Astrocyte (in vitro differentiated cells and primary cell): ENCODE measurements around the gene EID3. TPM values are rescaled to one million over a fixed set of nuclear protein-coding genes. Genes with fewer than 3 reads are reported as not detected.

Experiments used
- DNase-seq: peaks from one replicate; pipeline ENCODE4 v3.0.0-alpha.2; 2010; ENCODE audit warnings: low read depth
- FAIRE-seq: peaks from 2 replicates; lab custom pipeline; 2011; peaks lifted over from hg19 to GRCh38; lab: Jason Lieb, UNC
- H2AFZ ChIP-seq: 2 replicates; pipeline ENCODE4 v1.6.0; 2012; ENCODE audit warnings: low read depth, low read length, inconsistent platforms
- H3K27ac ChIP-seq: 2 replicates; pipeline ENCODE4 v1.5.1; 2011; ENCODE audit warnings: low read depth, low read length, inconsistent platforms
- H3K27me3 ChIP-seq: 2 replicates; pipeline ENCODE4 v1.6.0; 2011; ENCODE audit warnings: low read length, inconsistent platforms; ENCODE audit not compliant: insufficient read depth
- H3K36me3 ChIP-seq: 2 replicates; pipeline ENCODE4 v1.5.1; 2011; ENCODE audit warnings: low read length, inconsistent platforms; ENCODE audit not compliant: insufficient read depth
- H3K4me1 ChIP-seq: 2 replicates; pipeline ENCODE4 v1.5.1; 2011; ENCODE audit warnings: low read length, inconsistent platforms; ENCODE audit not compliant: insufficient read depth
- H3K4me2 ChIP-seq: 2 replicates; pipeline ENCODE4 v1.6.0; 2012; ENCODE audit warnings: low read length, inconsistent platforms
- H3K4me3 ChIP-seq: 2 replicates; pipeline ENCODE4 v1.5.1; 2011; ENCODE audit warnings: low read depth, mild to moderate bottlenecking, low read length, inconsistent platforms; ENCODE audit not compliant: insufficient read depth
- H3K79me2 ChIP-seq: 2 replicates; pipeline ENCODE4 v1.6.0; 2012; ENCODE audit warnings: mild to moderate bottlenecking, low read length, inconsistent platforms; ENCODE audit not compliant: insufficient read depth
- H3K9ac ChIP-seq: 2 replicates; pipeline ENCODE4 v1.6.0; 2012; ENCODE audit warnings: mild to moderate bottlenecking, low read length, inconsistent platforms
- H3K9me3 ChIP-seq: 2 replicates; pipeline ENCODE4 v1.5.1; 2012; ENCODE audit warnings: low read depth, mild to moderate bottlenecking, low read length, inconsistent platforms; ENCODE audit not compliant: insufficient read depth
- H4K20me1 ChIP-seq: 2 replicates; pipeline ENCODE4 v1.6.0; 2012; ENCODE audit warnings: low read length, inconsistent platforms; ENCODE audit not compliant: insufficient read depth
- H3K27ac Mint-ChIP-seq: one replicate; pipeline ENCODE4 v1.8.0; 2021; ENCODE audit warnings: mild to moderate bottlenecking, mixed read lengths; ENCODE audit not compliant: unreplicated experiment
- H3K27me3 Mint-ChIP-seq: one replicate; pipeline ENCODE4 v1.8.0; 2021; ENCODE audit warnings: low read depth, mixed read lengths; ENCODE audit not compliant: unreplicated experiment
- H3K36me3 Mint-ChIP-seq: one replicate; pipeline ENCODE4 v1.8.0; 2021; ENCODE audit warnings: low read depth, mixed read lengths; ENCODE audit not compliant: unreplicated experiment
- H3K4me1 Mint-ChIP-seq: one replicate; pipeline ENCODE4 v1.8.0; 2021; ENCODE audit warnings: low read depth, mixed read lengths; ENCODE audit not compliant: unreplicated experiment
- H3K4me3 Mint-ChIP-seq: one replicate; pipeline ENCODE4 v1.8.0; 2021; ENCODE audit warnings: mild to moderate bottlenecking, moderate library complexity, mixed read lengths; ENCODE audit not compliant: unreplicated experiment
- H3K9me3 Mint-ChIP-seq: one replicate; pipeline ENCODE4 v1.8.0; 2021; ENCODE audit warnings: mild to moderate bottlenecking, mixed read lengths; ENCODE audit not compliant: unreplicated experiment
- CTCF ChIP-seq: IDR thresholded peaks from 2 replicates; pipeline ENCODE4 v1.5.1; 2011; ENCODE audit warnings: low read depth, mild to moderate bottlenecking, inconsistent platforms, low read length, moderate library complexity; ENCODE audit not compliant: insufficient read depth
- EZH2 ChIP-seq: IDR thresholded peaks from 2 replicates; pipeline ENCODE4 v1.6.1; 2012; ENCODE audit warnings: mild to moderate bottlenecking, low read length, inconsistent platforms; ENCODE audit not compliant: insufficient read depth
- total RNA-seq: library from RNA; stranded (reverse); gene quantifications from 2 replicates; pipeline ENCODE4 v1.2.1, GENCODE V29; 2021

EID3 gene
- total RNA-seq, 1 donor from 2014 or later: 1.9 TPM

DNA sequence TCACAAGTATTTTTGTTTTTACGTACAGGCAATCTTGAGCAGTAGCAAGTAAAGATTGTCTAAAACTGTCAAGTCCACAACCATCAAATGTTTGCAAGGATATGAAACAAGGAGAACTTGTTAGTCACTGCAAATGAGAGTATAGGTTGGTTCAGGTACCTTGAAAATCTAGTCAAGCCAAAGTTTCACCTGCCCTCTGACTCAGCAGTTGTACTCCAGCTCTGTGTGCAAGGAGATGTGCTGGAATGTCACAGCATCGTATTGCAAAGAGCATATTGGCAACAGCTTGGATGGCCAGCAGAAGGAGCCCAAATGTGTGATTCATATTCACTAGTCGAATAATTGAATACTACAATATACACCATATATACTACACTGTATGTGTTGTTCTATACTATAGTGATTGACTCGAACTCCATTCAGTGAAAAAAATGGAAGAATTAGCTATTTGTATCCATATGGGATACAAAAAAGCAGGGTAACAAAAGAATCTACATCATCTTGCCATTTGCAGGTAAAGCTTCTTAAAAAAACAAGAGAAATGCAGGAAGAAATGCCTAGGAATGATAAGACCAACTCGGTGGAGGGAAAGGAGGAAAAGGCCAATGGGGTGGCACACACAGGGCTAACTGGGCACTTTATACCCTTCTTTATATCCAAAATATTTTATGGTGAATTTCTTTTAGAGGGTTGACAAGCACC lies 44.0 kb downstream of the EID3 start:
- Mint-ChIP-seq H3K9me3 (no peaks in the 10 kb centered on the region), H3K4me1 (peaks cover 22% of the 10 kb centered on the region), H3K4me3 (no peak overlapping the region), H3K27ac (no peak overlapping the region), H3K27me3 (no peaks in the 10 kb centered on the region), H3K36me3 (peaks cover 19% of the 10 kb centered on the region)
- no peaks in the 10 kb centered on the region for H3K9me3 ChIP-seq
- H3K27me3 ChIP-seq: no peaks in the 10 kb centered on the region
- H4K20me1 ChIP-seq: peaks cover 83% of the 10 kb centered on the region
- no peak overlapping the region for H3K27ac ChIP-seq
- H3K36me3 ChIP-seq: peaks cover 62% of the 10 kb centered on the region
- no peak overlapping the region for H3K9ac ChIP-seq
- H3K4me1 ChIP-seq: no peaks in the 10 kb centered on the region
- no peak overlapping the region for H3K4me2 ChIP-seq
- FAIRE-seq (no peak), DNase-seq (no peak)
- no peak overlapping the region for H3K4me3 ChIP-seq
- H3K79me2 ChIP-seq: peaks cover 49% of the 10 kb centered on the region
- H2AFZ ChIP-seq: no peak overlapping the region
- TF ChIP-seq EZH2: no peak
- no peak for TF ChIP-seq CTCF

- Mint-ChIP-seq H3K36me3 (peaks cover 15% of the 10 kb centered on the region), H3K4me3 (no peak overlapping the region), H3K27ac (no peak overlapping the region), H3K4me1 (peaks cover 22% of the 10 kb centered on the region), H3K9me3 (no peaks in the 10 kb centered on the region), H3K27me3 (no peaks in the 10 kb centered on the region)
- DNase-seq: no peak
- Histone ChIP-seq H3K4me1 (no peaks in the 10 kb centered on the region), H3K4me2 (no peak overlapping the region), H4K20me1 (peaks cover 79% of the 10 kb centered on the region), H3K79me2 (peaks cover 41% of the 10 kb centered on the region), H3K4me3 (no peak overlapping the region), H3K27ac (no peak overlapping the region), H3K9ac (no peak overlapping the region), H3K36me3 (peaks cover 62% of the 10 kb centered on the region), H3K27me3 (no peaks in the 10 kb centered on the region), H2AFZ (no peak overlapping the region), H3K9me3 (no peaks in the 10 kb centered on the region)
- FAIRE-seq: no peak
- TF ChIP-seq EZH2: no peak
- TF ChIP-seq CTCF: no peak
These were observed 44.9 kb downstream of the EID3 start for GRCh38 chr12:104348283-104348993.

- no peaks in the 10 kb centered on the region for H3K9me3 Mint-ChIP-seq
- H3K27ac Mint-ChIP-seq: no peak overlapping the region
- DNase-seq: no peak
- no peak for FAIRE-seq
- peaks cover 39% of the 10 kb centered on the region for H3K79me2 ChIP-seq
- H3K4me1 ChIP-seq: no peaks in the 10 kb centered on the region
- peaks cover 78% of the 10 kb centered on the region for H4K20me1 ChIP-seq
- no peak overlapping the region for H3K27ac ChIP-seq
- no peak overlapping the region for H3K9ac ChIP-seq
- no peak overlapping the region for H2AFZ ChIP-seq
- no peak overlapping the region for H3K4me3 ChIP-seq
- TF ChIP-seq CTCF (no peak), EZH2 (no peak)
- H3K4me3 Mint-ChIP-seq: no peak overlapping the region
- H3K36me3 Mint-ChIP-seq: peaks cover 16% of the 10 kb centered on the region
- H3K4me1 Mint-ChIP-seq: peaks cover 22% of the 10 kb centered on the region
- peaks cover 61% of the 10 kb centered on the region for H3K36me3 ChIP-seq
- H3K27me3 ChIP-seq: no peaks in the 10 kb centered on the region
- no peaks in the 10 kb centered on the region for H3K27me3 Mint-ChIP-seq
- H3K4me2 ChIP-seq: no peak overlapping the region
- H3K9me3 ChIP-seq: no peaks in the 10 kb centered on the region
These were observed 45.5 kb downstream of the EID3 start for GRCh38 chr12:104348994-104349494.
